Stomach (tissue), 4 donors: ENCODE data around the gene HERPUD1.

ENCODE experiments used
- POLR2A ChIP-seq, 4 donors: fragments of 450-650 bp; IDR thresholded peaks; one replicate each; pipeline ENCODE4 v1.6.1; 2016; ENCODE audit warnings: antibody characterized with exemption in 4 of 4, control low read depth in 2 of 4, mild to moderate bottlenecking in 1 of 4, moderate library complexity in 1 of 4
- POLR2AphosphoS5 ChIP-seq, 3 donors: sonication (generic); formaldehyde crosslinking; IDR thresholded peaks; one replicate each; pipeline ENCODE4 v1.6.1; 2016; ENCODE audit warnings: antibody characterized with exemption in 3 of 3
- TF ChIP-seq, protein P1 (sequence below), 7 experiments: fragments of 450-650 bp in 4 of 7; fragments of 200-600 bp in 3 of 7; sonication (generic) in 3 of 7; IDR thresholded peaks; one replicate each; pipeline ENCODE4 v1.5.1; 2016 to 2019; ENCODE audit warnings: antibody characterized with exemption in 7 of 7, control low read depth in 2 of 7, mild to moderate bottlenecking in 1 of 7

- TF ChIP-seq POLR2A (IDR thresholded peaks at IDR 0.05), result no peak
- TF ChIP-seq, protein P1, sequence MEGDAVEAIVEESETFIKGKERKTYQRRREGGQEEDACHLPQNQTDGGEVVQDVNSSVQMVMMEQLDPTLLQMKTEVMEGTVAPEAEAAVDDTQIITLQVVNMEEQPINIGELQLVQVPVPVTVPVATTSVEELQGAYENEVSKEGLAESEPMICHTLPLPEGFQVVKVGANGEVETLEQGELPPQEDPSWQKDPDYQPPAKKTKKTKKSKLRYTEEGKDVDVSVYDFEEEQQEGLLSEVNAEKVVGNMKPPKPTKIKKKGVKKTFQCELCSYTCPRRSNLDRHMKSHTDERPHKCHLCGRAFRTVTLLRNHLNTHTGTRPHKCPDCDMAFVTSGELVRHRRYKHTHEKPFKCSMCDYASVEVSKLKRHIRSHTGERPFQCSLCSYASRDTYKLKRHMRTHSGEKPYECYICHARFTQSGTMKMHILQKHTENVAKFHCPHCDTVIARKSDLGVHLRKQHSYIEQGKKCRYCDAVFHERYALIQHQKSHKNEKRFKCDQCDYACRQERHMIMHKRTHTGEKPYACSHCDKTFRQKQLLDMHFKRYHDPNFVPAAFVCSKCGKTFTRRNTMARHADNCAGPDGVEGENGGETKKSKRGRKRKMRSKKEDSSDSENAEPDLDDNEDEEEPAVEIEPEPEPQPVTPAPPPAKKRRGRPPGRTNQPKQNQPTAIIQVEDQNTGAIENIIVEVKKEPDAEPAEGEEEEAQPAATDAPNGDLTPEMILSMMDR (IDR thresholded peaks at IDR 0.05), result no peak
- no peak for TF ChIP-seq POLR2AphosphoS5 (IDR thresholded peaks at IDR 0.05)
Observed at GRCh38 chr16:56907401-56907800, 24.5 kb upstream of the HERPUD1 start.
